ENCODE data around the gene ZNF287.

The ZNF287 gene

GRCh38 chr17:16516594-16517051 lies 52.4 kb downstream of the ZNF287 start:
- no peak for DNase-seq (ENCODE audit: low spot score)

DNA sequence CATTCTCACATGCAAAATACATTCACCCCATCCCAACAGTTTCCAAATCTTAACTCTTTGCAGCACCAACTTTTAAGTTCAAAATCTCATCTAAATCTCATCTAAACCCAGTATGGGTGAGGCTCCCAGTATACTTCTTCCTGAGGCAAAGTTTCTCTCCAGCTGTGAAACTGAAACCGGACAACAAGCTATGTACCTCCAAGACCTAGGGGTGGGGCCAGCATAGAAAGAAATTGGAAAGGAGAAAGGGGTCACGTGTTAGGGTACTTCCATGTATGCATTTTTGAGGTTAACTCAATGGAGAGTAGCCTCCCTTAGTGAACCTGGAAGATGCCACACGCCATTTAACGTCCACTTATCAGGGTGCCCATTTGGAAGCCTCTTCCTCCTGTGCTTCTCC lies 53.1 kb downstream of the ZNF287 start:
- DNase-seq (ENCODE audit: low spot score): no peak

DNA sequence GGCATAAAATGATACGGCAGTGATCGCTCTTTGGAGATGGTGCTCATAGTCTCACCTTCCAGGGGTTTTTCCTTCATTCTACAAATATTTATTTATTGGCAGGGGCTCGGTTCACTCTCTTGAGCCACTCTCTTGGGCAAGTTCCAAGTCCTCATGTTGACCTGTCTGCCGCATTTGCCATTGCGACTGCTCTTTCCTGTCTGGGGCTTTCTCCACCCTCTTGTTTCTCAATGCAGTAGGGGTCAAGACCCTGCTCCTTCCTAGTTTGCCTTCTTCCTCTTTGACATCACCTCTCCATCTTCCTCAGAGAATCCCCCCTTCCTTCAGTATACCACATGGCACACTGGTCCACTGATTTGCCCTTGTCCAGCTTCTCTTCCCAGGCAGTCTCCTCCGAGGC lies 55.1 kb downstream of the ZNF287 start:
- DNase-seq (ENCODE audit: low spot score): no peak

DNA sequence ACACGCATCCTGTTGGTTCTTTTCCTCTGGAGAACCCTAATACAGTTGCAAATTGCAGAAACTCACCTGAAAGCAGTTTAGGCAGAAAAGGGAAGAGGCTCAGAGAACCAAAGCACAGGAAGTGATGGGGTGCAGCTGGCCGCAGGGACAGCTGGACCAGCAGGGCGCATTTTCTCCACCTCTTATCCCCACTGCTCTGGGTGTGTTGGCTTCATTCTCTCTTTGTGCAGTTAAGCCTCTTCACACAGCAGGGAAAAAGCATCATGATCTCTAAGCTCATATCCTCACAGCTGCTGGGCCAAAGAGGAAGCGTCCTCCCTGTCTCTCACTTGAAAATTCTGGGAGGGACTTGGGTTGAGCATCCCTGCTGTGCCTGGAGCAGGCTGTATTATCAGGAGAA lies 57.0 kb downstream of the ZNF287 start:
- DNase-seq (ENCODE audit: low spot score): no peak

DNA sequence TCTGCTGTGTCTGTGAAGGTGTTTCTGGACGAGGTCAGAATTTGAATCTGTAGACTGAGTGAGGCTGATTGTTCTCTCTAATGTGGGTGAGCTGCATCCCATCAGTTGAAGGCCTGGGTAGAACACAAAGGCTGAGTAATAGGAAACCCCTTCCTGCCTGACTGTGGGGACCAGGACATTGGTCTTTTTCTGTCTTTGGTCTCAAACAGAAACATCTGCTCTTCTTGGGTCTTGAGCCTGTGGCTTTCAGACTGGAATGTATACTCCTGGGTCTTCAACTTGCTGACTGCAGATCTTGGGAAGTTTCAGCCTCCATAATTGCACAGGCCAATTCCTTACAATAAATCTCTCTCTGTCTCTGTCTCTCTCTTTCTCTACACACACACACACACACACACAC lies 57.4 kb downstream of the ZNF287 start:
- DNase-seq (ENCODE audit: low spot score): no peak

GRCh38 chr17:16507918-16508533 lies 61.0 kb downstream of the ZNF287 start:
- no peak for DNase-seq (ENCODE audit: low spot score)

GRCh38 chr17:16506188-16506587 lies 62.8 kb downstream of the ZNF287 start:
- no peak for DNase-seq (ENCODE audit: low spot score)

- no peak for DNase-seq (ENCODE audit: low spot score)
These were observed 64.0 kb downstream of the ZNF287 start for GRCh38 chr17:16504984-16505383.

Measured in SK-N-DZ (cell line).